Nephron progenitor cell (in vitro differentiated cells): ENCODE results near the gene KIF22.
"Not testable (repeated sequence)": the region's sequence is repeated elsewhere in the genome, so short reads cannot be mapped to it uniquely, and the experiment has no call there.

Experiments used
- DNase-seq: peaks from one replicate; pipeline ENCODE4 v3.0.0; 2021
- H3K27ac Mint-ChIP-seq: 2 replicates; pipeline ENCODE4 v1.8.0; 2021; ENCODE audit warnings: mild to moderate bottlenecking, moderate library complexity, mixed read lengths
- H3K27me3 Mint-ChIP-seq: 2 replicates; pipeline ENCODE4 v1.8.0; 2021; ENCODE audit warnings: mild to moderate bottlenecking, low read depth, mixed read lengths; ENCODE audit not compliant: poor library complexity
- H3K36me3 Mint-ChIP-seq: 2 replicates; pipeline ENCODE4 v1.8.0; 2021; ENCODE audit warnings: low read depth, mixed read lengths
- H3K4me1 Mint-ChIP-seq: 2 replicates; pipeline ENCODE4 v1.8.0; 2021; ENCODE audit warnings: mixed read lengths
- H3K4me3 Mint-ChIP-seq: 2 replicates; pipeline ENCODE4 v1.8.0; 2021; ENCODE audit warnings: mild to moderate bottlenecking, moderate library complexity, mixed read lengths
- H3K9me3 Mint-ChIP-seq: 2 replicates; pipeline ENCODE4 v1.8.0; 2021; ENCODE audit warnings: mild to moderate bottlenecking, moderate library complexity, mixed read lengths
- TF ChIP-seq, protein P1 (sequence below): fragments of 200-600 bp; sonication (generic); IDR thresholded peaks from 2 replicates; pipeline ENCODE4 v1.5.0; 2021; ENCODE audit warnings: antibody characterized with exemption

Gene KIF22

DNA sequence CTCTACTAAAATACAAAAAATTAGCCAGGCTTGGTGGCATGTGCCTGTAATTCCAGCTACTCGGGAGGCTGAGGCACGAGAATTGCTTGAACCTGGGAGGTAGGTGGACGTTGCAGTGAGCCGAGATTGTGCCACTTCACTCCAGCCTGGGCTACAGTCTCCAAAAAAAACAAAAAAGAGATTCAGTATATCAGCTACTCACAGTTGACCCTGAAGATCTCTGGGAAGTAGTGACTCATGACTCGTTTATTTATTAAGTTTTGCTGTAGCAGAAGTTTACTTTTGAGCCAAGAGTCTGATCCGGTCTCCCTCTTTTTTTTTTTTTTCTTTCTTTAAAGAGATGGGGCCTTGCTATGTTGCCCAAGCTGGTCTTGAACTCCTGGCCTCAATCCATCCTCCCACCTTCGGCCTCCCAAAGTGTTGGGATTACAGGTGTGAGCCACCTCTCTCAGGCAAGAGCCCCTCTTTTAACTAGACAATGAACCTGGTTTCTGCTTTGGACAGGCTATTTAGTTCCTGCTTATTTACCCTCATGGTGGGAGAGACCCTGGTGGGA lies 34.1 kb downstream of the KIF22 start:
- Mint-ChIP-seq H3K4me3 (no peak overlapping the region), H3K36me3 (peaks cover 3% of the 10 kb centered on the region), H3K4me1 (peaks cover 34% of the 10 kb centered on the region), H3K27ac (peak overlapping the region; percentile 33), H3K27me3 (peaks cover 3% of the 10 kb centered on the region), H3K9me3 (no peaks in the 10 kb centered on the region)
- TF ChIP-seq, protein P1, sequence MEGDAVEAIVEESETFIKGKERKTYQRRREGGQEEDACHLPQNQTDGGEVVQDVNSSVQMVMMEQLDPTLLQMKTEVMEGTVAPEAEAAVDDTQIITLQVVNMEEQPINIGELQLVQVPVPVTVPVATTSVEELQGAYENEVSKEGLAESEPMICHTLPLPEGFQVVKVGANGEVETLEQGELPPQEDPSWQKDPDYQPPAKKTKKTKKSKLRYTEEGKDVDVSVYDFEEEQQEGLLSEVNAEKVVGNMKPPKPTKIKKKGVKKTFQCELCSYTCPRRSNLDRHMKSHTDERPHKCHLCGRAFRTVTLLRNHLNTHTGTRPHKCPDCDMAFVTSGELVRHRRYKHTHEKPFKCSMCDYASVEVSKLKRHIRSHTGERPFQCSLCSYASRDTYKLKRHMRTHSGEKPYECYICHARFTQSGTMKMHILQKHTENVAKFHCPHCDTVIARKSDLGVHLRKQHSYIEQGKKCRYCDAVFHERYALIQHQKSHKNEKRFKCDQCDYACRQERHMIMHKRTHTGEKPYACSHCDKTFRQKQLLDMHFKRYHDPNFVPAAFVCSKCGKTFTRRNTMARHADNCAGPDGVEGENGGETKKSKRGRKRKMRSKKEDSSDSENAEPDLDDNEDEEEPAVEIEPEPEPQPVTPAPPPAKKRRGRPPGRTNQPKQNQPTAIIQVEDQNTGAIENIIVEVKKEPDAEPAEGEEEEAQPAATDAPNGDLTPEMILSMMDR, result no peak
- no peak for DNase-seq

- H3K9me3 Mint-ChIP-seq, result no peaks in the 10 kb centered on the region
Measured at GRCh38 chr16:29825145-29826044, 34.8 kb downstream of the KIF22 start.

DNA sequence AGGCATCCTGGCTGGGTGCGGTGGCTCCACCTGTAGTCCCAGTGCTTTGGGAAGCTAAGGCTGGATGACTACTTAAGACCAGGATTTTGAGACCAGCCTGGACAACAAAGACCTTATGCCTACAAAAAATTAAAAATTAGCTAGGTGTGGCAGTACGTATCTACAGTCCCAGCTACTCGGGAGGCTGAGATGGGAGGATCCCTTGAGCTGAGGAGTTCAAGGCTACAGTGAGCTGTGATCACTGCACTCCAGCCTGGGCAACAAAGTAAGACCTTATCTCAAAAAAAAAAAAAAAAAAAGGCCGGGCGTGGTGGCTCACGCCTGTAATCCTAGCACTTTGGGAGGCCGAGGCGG lies 35.8 kb downstream of the KIF22 start:
- H3K27ac Mint-ChIP-seq, result no peak overlapping the region
- DNase-seq, result no peak
- peaks cover 19% of the 10 kb centered on the region for H3K4me1 Mint-ChIP-seq
- TF ChIP-seq, protein P1, result no peak
- no peak overlapping the region for H3K4me3 Mint-ChIP-seq
- peaks cover 3% of the 10 kb centered on the region for H3K27me3 Mint-ChIP-seq
- H3K36me3 Mint-ChIP-seq, result no peaks in the 10 kb centered on the region
- no peaks in the 10 kb centered on the region for H3K9me3 Mint-ChIP-seq

More at GRCh38 chr16:29825145-29826044, 34.8 kb downstream of the KIF22 start:
- peak overlapping the region; percentile 33 for H3K27ac Mint-ChIP-seq
- TF ChIP-seq, protein P1, result no peak
- H3K27me3 Mint-ChIP-seq, result peaks cover 3% of the 10 kb centered on the region
- no peak overlapping the region for H3K4me3 Mint-ChIP-seq
- peaks cover 26% of the 10 kb centered on the region for H3K4me1 Mint-ChIP-seq
- DNase-seq, result no peak
- no peaks in the 10 kb centered on the region for H3K36me3 Mint-ChIP-seq

DNA sequence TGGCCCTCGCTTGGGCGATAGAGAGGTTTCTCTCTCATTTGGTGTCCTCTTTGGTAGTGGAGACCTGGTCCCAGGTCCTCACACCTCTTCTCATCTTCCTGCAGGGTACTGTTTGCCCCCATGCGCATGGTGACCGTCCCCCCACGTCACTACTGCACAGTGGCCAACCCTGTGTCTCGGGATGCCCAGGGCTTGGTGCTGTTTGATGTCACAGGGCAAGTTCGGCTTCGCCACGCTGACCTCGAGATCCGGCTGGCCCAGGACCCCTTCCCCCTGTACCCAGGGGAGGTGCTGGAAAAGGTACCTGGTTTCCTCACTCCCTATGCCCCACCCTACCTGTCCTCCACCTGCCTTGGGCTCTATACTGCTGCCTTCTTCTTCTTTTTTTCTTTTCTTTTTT lies 40.2 kb downstream of the KIF22 start:
- no peaks in the 10 kb centered on the region for H3K9me3 Mint-ChIP-seq
- no peaks in the 10 kb centered on the region for H3K36me3 Mint-ChIP-seq
- TF ChIP-seq, protein P1, result no peak
- no peak overlapping the region for H3K27ac Mint-ChIP-seq
- H3K27me3 Mint-ChIP-seq, result peaks cover 2% of the 10 kb centered on the region
- peaks cover 4% of the 10 kb centered on the region for H3K4me1 Mint-ChIP-seq
- DNase-seq, result no peak
- no peak overlapping the region for H3K4me3 Mint-ChIP-seq

DNA sequence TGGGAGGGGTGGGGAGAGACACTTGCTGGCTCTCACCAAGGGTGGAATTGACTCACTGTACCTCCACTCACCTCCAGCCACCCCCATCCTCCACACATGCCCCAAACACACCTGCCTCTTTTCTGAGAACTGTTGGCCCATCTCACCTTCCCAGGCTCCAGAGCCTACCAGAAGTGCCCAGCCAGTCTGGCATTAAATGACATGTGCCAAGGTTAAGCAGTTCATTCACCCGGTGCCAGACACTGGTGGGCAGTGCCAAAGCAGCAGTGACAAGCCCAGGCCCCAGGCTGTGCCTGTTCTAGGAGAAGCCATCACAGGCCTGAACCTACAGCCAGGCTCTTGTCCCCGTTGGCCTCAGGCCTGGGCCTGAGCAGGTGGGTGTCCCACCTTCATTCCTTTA lies 40.9 kb downstream of the KIF22 start:
- Mint-ChIP-seq H3K36me3 (no peaks in the 10 kb centered on the region), H3K27me3 (peaks cover 2% of the 10 kb centered on the region)
- DNase-seq, result no peak

GRCh38 chr16:29833219-29833618 lies 42.7 kb downstream of the KIF22 start:
- H3K9me3 Mint-ChIP-seq, H3K4me1 Mint-ChIP-seq, H3K27ac Mint-ChIP-seq, H3K27me3 Mint-ChIP-seq, H3K4me3 Mint-ChIP-seq, H3K36me3 Mint-ChIP-seq, DNase-seq: not testable (repeated sequence)

More for the DNA sequence above, 40.9 kb downstream of the KIF22 start:
- TF ChIP-seq, protein P1, result no peak
- Mint-ChIP-seq H3K4me1 (peaks cover 7% of the 10 kb centered on the region), H3K4me3 (no peak overlapping the region), H3K9me3 (no peaks in the 10 kb centered on the region), H3K27ac (no peak overlapping the region)
